Daoy (cell line): ENCODE results near the gene SPATA31C2. TPM values are rescaled to one million over a fixed set of nuclear protein-coding genes. Genes with fewer than 3 reads are reported as not detected.
"Not testable (repeated sequence)": the region's sequence is repeated elsewhere in the genome, so short reads cannot be mapped to it uniquely, and the experiment has no call there.

Experiments used
- DNase-seq: peaks from one replicate; pipeline ENCODE4 v3.0.0-alpha.2; 2015; ENCODE audit warnings: low read depth
- total RNA-seq: library from RNA; depleted of rRNA; stranded (reverse); fragments of >200 nt; shearing (Covaris generic); gene quantifications from 2 replicates; pipeline ENCODE4 v1.2.3, GENCODE V29; 2014; rRNA removed

The SPATA31C2 gene
- not detected in 2 replicates for total RNA-seq

- DNase-seq = not testable (repeated sequence)
Observed at GRCh38 chr9:88138375-88138774, at the start of gene SPATA31C2. TSS of gene SPATA31C2 (minus strand) at chr9:88138475. CDS start at chr9:88138446, 29 bp downstream.

GRCh38 chr9:88187631-88188030 lies 49.4 kb upstream of the SPATA31C2 start:
- no peak for DNase-seq

DNA sequence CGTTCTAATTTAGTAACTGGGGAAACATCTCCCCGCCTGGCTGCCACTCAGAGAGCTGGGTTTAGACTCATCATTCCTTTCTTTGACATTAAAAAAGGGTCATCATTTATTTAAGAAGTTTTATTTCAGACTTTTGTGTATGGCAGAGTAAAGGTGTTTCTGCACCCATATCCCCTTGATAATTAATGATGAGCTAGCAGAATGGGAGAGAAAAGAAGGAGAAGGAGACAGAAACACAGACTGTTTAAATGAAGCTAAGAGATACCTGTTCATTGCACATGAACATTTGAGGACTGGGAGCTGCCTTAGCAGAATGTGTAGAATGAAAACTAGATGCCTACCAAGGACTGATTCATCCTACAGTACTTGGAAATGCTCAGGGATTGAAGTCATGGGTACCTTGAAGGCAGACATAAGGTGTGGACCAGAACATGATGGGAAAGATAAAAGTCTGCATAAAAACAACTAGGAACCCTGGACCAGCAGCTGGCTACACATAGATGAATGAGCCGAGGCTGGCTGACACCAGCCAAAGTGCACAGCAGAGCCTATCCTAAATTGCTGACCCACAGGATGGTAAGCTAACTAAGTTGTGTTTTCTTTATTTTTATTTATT lies 48.3 kb upstream of the SPATA31C2 start:
- DNase-seq = no peak

DNA sequence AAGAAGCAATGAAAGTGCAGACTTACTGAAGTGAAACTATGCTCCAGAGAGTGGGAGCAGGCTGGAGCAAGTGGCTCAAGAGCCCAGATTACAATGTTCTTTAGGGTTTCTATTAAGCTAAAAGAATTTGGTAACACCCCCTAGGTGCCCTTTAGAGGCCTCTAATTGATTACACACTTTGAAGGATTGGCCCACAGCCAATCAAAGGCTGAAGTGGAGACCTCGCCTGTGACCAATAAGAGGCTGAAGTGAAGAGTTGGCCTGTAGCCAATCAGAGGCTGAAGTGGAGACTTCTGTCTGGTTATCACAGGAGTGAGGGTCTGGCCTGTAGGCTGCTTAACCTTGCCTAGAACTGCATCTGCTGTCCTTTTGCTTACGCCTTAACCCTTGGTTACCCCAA lies 46.7 kb upstream of the SPATA31C2 start:
- no peak for DNase-seq

- no peak for DNase-seq
Observed at GRCh38 chr9:88183798-88184495, 45.7 kb upstream of the SPATA31C2 start.

GRCh38 chr9:88182501-88182900 lies 44.2 kb upstream of the SPATA31C2 start:
- no peak for DNase-seq

- DNase-seq = no peak
Observed at GRCh38 chr9:88180081-88180765, 41.9 kb upstream of the SPATA31C2 start.

GRCh38 chr9:88179062-88179521 lies 40.8 kb upstream of the SPATA31C2 start:
- no peak for DNase-seq

GRCh38 chr9:88178641-88179040 lies 40.4 kb upstream of the SPATA31C2 start:
- DNase-seq = no peak

DNA sequence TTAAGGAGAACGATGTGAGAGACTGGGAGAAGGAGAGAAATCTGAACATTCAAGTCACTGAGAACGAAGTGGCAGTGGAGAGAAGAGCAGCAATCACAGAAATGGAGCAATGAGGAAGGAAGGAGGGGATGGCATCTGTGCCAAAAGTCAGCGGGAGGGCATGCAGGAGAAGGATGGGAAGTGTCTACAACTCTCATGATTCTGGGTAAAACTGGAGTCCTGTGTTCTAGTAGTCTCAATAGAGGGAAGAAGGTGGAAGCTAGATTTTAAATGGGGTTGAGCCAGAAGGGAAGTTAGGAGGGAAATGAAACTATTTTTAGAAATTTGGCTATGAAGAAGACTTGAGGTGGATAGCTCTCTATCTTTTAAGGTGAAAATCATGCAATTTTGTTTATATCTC lies 39.1 kb upstream of the SPATA31C2 start:
- DNase-seq = no peak

GRCh38 chr9:88174324-88174723 lies 36.0 kb upstream of the SPATA31C2 start:
- no peak for DNase-seq

- DNase-seq = peak; percentile 81
Observed at GRCh38 chr9:88173378-88173999, 35.2 kb upstream of the SPATA31C2 start.

DNA sequence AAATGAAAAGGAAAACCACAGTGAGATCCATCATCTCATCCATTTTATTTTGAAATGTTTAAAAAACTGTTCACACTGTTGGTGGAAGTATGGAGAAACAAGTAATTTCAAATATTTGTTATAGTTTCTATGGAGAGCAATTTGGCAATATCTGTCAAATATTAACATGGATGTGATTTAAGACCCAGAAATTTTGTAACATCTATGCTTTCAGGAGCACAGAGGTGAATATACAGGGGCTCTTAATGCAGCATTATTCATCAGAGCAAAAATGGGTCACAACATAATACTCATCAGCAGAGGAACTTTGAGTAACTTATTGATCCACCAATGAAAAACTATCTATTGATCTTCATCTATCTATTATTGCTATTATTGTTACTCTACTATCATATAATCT lies 31.4 kb upstream of the SPATA31C2 start:
- no peak for DNase-seq

DNA sequence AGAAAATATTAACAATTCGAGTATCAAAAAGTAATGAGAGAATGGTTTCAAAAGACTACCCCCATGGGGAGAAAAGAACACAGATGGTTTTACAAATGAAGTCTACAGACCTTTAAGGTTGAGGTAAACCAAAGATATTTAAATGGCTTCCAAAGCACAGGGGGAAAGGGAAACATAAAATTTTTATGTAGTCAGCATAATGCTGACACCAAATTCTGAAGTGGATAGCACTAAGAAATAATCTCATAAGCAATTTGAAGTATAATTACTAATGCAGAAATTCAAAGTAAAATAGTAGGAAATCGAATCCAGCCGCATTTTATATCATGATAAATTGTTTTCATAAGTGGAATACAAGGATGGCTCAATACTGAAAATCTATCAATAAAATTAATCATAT lies 30.3 kb upstream of the SPATA31C2 start:
- no peak for DNase-seq

DNA sequence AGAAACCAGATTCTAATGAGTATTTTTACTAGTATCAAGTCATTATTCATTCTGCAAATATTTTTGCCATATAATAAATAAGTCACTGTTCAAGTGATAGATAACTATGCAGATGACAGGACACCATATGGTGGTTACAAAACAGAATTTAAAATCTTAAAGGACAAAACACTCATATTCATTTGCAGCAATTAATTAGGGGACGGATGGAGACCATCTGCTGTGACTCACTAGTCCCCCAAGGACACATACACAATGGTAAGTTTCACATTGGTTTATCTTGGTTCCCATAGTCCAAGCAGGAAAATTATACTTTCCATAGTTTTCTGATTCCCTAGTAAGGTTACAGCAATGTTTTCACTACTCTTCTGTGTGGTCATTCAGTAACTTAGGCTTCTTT lies 28.4 kb upstream of the SPATA31C2 start:
- DNase-seq = no peak

GRCh38 chr9:88164850-88165249 lies 26.6 kb upstream of the SPATA31C2 start:
- DNase-seq = no peak

GRCh38 chr9:88161144-88161543 lies 22.9 kb upstream of the SPATA31C2 start:
- no peak for DNase-seq

- no peak for DNase-seq
Observed at GRCh38 chr9:88143957-88144625, 5.8 kb upstream of the SPATA31C2 start.

GRCh38 chr9:88143179-88143578 lies 4.9 kb upstream of the SPATA31C2 start:
- no peak for DNase-seq

- not testable (repeated sequence) for DNase-seq
Observed at GRCh38 chr9:88133552-88133951, 4.7 kb downstream of the SPATA31C2 start.

GRCh38 chr9:88129556-88129955 lies 8.7 kb downstream of the SPATA31C2 start:
- not testable (repeated sequence) for DNase-seq
